Heart right ventricle (tissue), 16 donors: Measurements from ENCODE around the gene CNIH2. TPM values are rescaled to one million over a fixed set of nuclear protein-coding genes. Genes with fewer than 3 reads are reported as not detected.

Experiments used
- ATAC-seq, 8 donors: fragments of 200-7000 bp; cut with Tn5 transposase; one replicate each; pipeline ENCODE4 v1.9.1; 2020; ENCODE audit warnings: mild to moderate bottlenecking in 8 of 8, moderate library complexity in 8 of 8, moderate number of reproducible peaks in 1 of 8
- DNase-seq, 2 donors: peaks; one replicate each; pipeline ENCODE4 v3.0.0-alpha.2; 2020
- H3K27ac ChIP-seq, 10 donors: fragments of 200-600 bp; sonication (generic) in 2 of 10; one replicate each; pipeline versions ENCODE4 v1.5.0 to v1.8.0; 2020 to 2022; ENCODE audit warnings: mild to moderate bottlenecking in 3 of 10
- H3K27me3 ChIP-seq, 7 donors: fragments of 200-600 bp; one replicate each; pipeline ENCODE4 v1.8.0; 2021 to 2022; ENCODE audit warnings: mild to moderate bottlenecking in 2 of 7
- H3K36me3 ChIP-seq, 9 donors: fragments of 200-600 bp; sonication (generic) in 1 of 9; one replicate each; pipeline versions ENCODE4 v1.5.0 to v1.8.0; 2020 to 2022; ENCODE audit warnings: mild to moderate bottlenecking in 2 of 9
- H3K4me1 ChIP-seq, 9 donors: fragments of 200-600 bp; sonication (generic) in 1 of 9; one replicate each; pipeline versions ENCODE4 v1.5.0 to v1.8.0; 2020 to 2022; ENCODE audit warnings: mild to moderate bottlenecking in 4 of 9
- H3K4me3 ChIP-seq, 10 donors: fragments of 200-600 bp; sonication (generic) in 2 of 10; one replicate each; pipeline versions ENCODE4 v1.5.0 to v1.8.0; 2020 to 2022; ENCODE audit warnings: mild to moderate bottlenecking in 7 of 10, moderate library complexity in 2 of 10
- H3K9me3 ChIP-seq, 11 donors: fragments of 200-600 bp in 10 of 11; sonication (generic) in 2 of 11; one replicate each; pipeline versions ENCODE4 v1.5.0 to v1.8.0; 2013 to 2022; ENCODE audit warnings: mild to moderate bottlenecking in 2 of 11, control low read depth in 1 of 11, moderate library complexity in 1 of 11
- WGBS, 2 donors: extraction: QIAGEN DNeasy Blood & Tissue Kit; methylation state at CpG; one replicate each; pipeline ENCODE4 v1.1.7; 2013; ENCODE audit warnings: inconsistent platforms in 1 of 2; 5-methylcytosine and 5-hydroxymethylcytosine counted together
- intact Hi-C, 10 donors: fragments of 100-400 bp; cut with DNase I; formaldehyde crosslinking; loops; one replicate each; pipeline versions ENCODE4 v1.11.1 to v1.14.2; 2022
- long read RNA-seq, 3 donors: library from polyadenylated mRNA; unstranded; transcript quantifications; one replicate each; pipeline ENCODE4 v2.0.0, GENCODE V29; 2020 to 2021
- polyA plus RNA-seq, 2 donors: library from polyadenylated mRNA; stranded (reverse); fragments of 200-250 nt; gene quantifications; one replicate each; pipeline ENCODE4 v1.2.3, GENCODE V29; 2013
- total RNA-seq, 10 donors: library from RNA; stranded (reverse); fragmentation: NEBNext Ultra II Directional in 3 of 10; extraction: Animal tissue kit (Norgen Biotek cat#: 25700) in 3 of 10; gene quantifications; one replicate each; pipeline versions ENCODE4 v1.2.1 to v1.2.4, GENCODE V29; 2021 to 2023
- TF ChIP-seq, protein P1 (sequence below), 9 donors: fragments of 200-600 bp; sonication (generic) in 2 of 9; IDR thresholded peaks; one replicate each; pipeline versions ENCODE4 v1.5.0 to v1.8.0; 2021 to 2022; ENCODE audit warnings: antibody characterized with exemption in 9 of 9, mild to moderate bottlenecking in 5 of 9, moderate library complexity in 1 of 9
- donor health status: Arrhythmogenic right ventricular cardiomyopathy.
- donor health status: ischemic (EF 13 %, LVEDD 7.1; RV severe dilation, severe dysfunction).
- donor health status: healthy with polysubstance abuse.
- donor health status: DM: no; HTN: yes; CAD: no.
- donor health status: DM: no; HTN: no; CAD: no.
- donor health status: ischemic (EF 25% LVEDD 6.9; RV normal size, moderate dysfunction).
- donor health status: ischemic (EF 25% LVEDD 5.7; RV mildly dilated, moderate dysfunction).
- donor health status: healthy.
- donor health status: DM: yes; HTN: yes; CAD: no.
- donor health status: Ischemic cardiomyopathy.
- donor health status: ischemic (EF 35%, LVEDD 5.7; RV mildly dilated, moderate dysfunction).
- donor health status: nonischemic (EF 11% LVEDD 7.7; RV severe dilation, severe dysfunction).
- donor health status: DM: yes; HTN: yes; CAD: no.
- donor health status: PGD.
- donor health status: ischemic (EF 29% LVEDD 5.4; RV normal size, mild dysfunction).
- donor health status: nonischemic (EF 23%, LVEDD 6.1; RV moderate dilation, normal function).

Gene CNIH2
- total RNA-seq (under 1 TPM in 3 of 10 donors, not detected in 7; 0.45 to 0.57 (median 0.49) TPM), polyA plus RNA-seq (under 1 TPM; 0.06 to 0.44 TPM)
- long read RNA-seq, donor 1, result 0 reads
- long read RNA-seq, donor 2, result 0 reads
- long read RNA-seq, donor 3, result 0 reads

DNA sequence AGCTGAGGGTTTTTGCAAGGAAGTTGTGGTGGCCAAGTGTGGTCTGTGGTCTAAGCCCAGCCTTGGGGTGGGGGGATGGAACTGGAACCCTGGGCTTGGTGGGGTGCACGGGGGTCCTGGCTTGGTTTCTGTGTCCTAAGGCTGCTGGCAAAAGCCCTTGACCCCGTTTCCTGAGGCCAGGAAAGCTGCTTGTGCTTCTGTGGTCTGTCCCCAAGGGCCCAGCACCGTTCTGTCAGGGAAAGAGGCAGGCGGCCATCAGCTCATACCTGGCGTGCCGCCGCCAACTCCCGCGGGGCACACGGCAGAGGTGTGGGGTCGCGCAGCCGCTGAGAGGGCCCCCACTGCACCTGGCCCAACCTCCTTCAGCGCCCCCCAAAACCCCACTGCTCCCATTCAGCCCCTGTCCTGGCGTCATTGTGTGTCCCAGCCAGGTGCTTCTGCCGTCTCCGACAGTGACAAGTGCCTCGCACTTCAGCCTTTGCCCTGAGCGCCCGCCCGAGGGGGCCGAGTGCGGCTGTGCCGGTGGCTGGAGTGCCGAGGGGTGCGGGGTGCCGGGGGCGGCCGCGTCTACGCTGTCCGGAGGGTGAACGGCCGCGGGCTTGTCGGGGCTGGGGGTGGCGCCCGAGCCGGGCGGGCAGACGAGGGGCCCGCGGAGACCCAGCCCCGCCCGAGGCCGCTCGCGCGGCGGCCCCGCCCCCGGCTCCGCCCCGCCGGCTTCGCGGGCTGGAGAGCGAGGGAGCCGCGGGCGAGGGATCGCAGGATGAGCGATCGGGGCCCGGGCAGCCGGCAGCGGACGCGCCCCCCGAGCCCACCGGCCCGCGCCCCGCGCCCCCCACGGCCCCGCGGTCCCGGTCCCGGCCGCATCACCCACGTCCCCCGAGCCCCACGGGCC is at the start of gene CNIH2:
Gene CNIH2 (plus strand): TSS at position 705 of the 892 bp plus-strand sequence. CDS start 282 bp downstream, outside the sequence.
- intact Hi-C loops, result no loop called here
- Histone ChIP-seq H3K36me3 (peaks cover 0 to 43% (median 33%) of the 10 kb centered on the region in 9 donors), H3K9me3 (no peaks in the 10 kb centered on the region), H3K27ac (peak within 1 kb of the TSS in 2 of 10 donors; percentile 31 to 40), H3K4me3 (peak within 1 kb of the TSS in 9 of 10 donors; percentile 16 to 45 (median 29)), H3K27me3 (peaks cover 0 to 6% (median 0%) of the 10 kb centered on the region in 7 donors), H3K4me1 (peaks cover 4 to 27% (median 15%) of the 10 kb centered on the region in 9 donors)
- TF ChIP-seq, protein P1, sequence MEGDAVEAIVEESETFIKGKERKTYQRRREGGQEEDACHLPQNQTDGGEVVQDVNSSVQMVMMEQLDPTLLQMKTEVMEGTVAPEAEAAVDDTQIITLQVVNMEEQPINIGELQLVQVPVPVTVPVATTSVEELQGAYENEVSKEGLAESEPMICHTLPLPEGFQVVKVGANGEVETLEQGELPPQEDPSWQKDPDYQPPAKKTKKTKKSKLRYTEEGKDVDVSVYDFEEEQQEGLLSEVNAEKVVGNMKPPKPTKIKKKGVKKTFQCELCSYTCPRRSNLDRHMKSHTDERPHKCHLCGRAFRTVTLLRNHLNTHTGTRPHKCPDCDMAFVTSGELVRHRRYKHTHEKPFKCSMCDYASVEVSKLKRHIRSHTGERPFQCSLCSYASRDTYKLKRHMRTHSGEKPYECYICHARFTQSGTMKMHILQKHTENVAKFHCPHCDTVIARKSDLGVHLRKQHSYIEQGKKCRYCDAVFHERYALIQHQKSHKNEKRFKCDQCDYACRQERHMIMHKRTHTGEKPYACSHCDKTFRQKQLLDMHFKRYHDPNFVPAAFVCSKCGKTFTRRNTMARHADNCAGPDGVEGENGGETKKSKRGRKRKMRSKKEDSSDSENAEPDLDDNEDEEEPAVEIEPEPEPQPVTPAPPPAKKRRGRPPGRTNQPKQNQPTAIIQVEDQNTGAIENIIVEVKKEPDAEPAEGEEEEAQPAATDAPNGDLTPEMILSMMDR (IDR thresholded peaks at IDR 0.05), result no peak
- 5 to 9% methylated on average over 40 to 83 of the region's 84 CpGs for WGBS, 2 donors
- ATAC-seq (peak in 4 of 8 donors; percentile 4 to 30 (median 16)), DNase-seq (peak in 1 of 2 donors; percentile 44)

DNA sequence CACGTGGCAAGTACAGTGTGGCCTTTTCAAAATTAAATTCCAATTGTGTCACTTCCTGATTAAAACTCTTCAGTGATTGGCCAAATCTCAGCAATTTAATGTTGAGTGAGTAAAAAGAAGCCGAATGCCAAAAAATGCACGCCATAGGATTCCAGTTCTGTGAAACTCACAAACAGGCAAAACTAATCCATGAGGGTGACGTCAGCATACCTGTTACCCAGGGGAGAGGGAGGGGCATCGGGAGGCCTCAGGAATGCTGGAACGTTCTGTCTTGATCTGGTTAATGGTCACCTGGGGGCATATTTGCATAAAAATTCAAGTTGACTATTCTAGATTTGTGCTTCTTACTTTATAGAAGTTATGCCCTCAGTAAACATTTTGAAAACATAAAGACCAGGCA is 49.5 kb upstream of the CNIH2 start:
- DNase-seq (no peak), ATAC-seq (no peak)
- Histone ChIP-seq H3K4me3 (no peak overlapping the region), H3K9me3 (no peaks in the 10 kb centered on the region), H3K36me3 (peaks cover 0 to 95% (median 52%) of the 10 kb centered on the region in 9 donors), H3K27me3 (no peaks in the 10 kb centered on the region), H3K27ac (no peak overlapping the region), H3K4me1 (no peaks in the 10 kb centered on the region)
- TF ChIP-seq, protein P1 (IDR thresholded peaks at IDR 0.05), result no peak
- intact Hi-C loops, result loop anchor here in 2 of 10 donors (10.0 kb wide), 1 partner anchor 56 kb away; the partner anchor contains the start of gene YIF1A (in 2 of the 2)
- 86 to 88% methylated on average over 6 of the region's 6 CpGs for WGBS, 2 donors

DNA sequence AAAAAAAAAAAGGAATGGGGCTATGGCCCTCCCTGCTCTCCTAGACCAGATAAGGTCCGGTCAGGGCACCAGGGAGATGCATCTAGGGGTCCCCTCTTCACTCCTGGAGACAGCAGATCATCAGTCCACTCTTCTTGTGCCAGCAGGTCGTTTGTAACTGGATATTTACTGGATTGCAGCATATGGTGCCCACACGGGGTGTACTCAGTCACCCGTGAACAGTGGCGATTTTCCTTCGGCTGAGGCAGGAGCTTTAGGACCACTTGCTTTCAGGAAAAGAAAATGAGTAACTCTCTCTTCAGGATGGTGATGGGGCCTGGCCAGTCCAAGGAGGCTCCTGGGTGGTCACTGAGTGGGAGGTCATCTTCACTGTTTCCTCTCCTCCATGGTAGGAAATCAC is 47.8 kb upstream of the CNIH2 start:
- no peak overlapping the region for H3K4me3 ChIP-seq
- peaks cover 0 to 98% (median 62%) of the 10 kb centered on the region in 9 donors for H3K36me3 ChIP-seq
- no peak overlapping the region for H3K27ac ChIP-seq
- 87 to 88% methylated on average over 6 of the region's 6 CpGs for WGBS, 2 donors
- no peak for ATAC-seq
- intact Hi-C loops, result no loop called here
- H3K9me3 ChIP-seq, result no peaks in the 10 kb centered on the region
- no peaks in the 10 kb centered on the region for H3K4me1 ChIP-seq
- TF ChIP-seq, protein P1 (IDR thresholded peaks at IDR 0.05), result no peak
- H3K27me3 ChIP-seq, result no peaks in the 10 kb centered on the region
- no peak for DNase-seq

DNA sequence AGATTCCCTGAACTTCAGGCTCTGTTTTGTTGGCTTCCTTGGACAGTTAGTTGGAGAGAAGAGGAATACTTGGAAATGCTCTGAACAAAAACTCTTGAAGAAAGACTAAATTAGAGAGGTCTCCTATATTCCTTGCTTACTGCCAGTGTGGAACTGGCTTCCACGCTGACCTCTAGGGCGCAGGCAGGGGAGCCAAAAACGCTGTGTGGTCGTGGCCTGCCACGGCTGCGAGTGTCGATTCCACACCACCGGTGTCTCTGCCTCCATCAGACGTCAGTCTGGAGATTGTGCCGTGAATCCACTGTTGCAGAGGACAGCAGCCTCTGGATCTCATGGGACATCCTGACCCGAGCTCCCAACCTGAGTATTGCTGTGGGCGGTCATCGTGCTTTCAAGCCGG is 47.0 kb upstream of the CNIH2 start:
- intact Hi-C loops, result no loop called here
- Histone ChIP-seq H3K9me3 (no peaks in the 10 kb centered on the region), H3K27ac (no peak overlapping the region), H3K4me3 (no peak overlapping the region), H3K27me3 (no peaks in the 10 kb centered on the region), H3K36me3 (peaks cover 0 to 98% (median 66%) of the 10 kb centered on the region in 9 donors), H3K4me1 (no peaks in the 10 kb centered on the region)
- TF ChIP-seq, protein P1 (IDR thresholded peaks at IDR 0.05), result no peak
- no peak for DNase-seq
- ATAC-seq, result no peak
- 89% methylated on average over 14 of the region's 14 CpGs for WGBS, 2 donors
